B cell (primary cell): ENCODE data around the gene ELL.

Experiments
- EZH2 ChIP-seq: IDR thresholded peaks from 2 replicates; pipeline ENCODE4 v1.6.1; 2012; ENCODE audit warnings: borderline replicate concordance, low read depth, mild to moderate bottlenecking, moderate library complexity, low read length; ENCODE audit not compliant: insufficient read depth, poor library complexity, severe bottlenecking
- TF ChIP-seq, protein P1 (sequence below): fragments of 200-600 bp; IDR thresholded peaks from one replicate; pipeline ENCODE4 v1.8.0; 2022; ENCODE audit warnings: antibody characterized with exemption, mild to moderate bottlenecking

DNA sequence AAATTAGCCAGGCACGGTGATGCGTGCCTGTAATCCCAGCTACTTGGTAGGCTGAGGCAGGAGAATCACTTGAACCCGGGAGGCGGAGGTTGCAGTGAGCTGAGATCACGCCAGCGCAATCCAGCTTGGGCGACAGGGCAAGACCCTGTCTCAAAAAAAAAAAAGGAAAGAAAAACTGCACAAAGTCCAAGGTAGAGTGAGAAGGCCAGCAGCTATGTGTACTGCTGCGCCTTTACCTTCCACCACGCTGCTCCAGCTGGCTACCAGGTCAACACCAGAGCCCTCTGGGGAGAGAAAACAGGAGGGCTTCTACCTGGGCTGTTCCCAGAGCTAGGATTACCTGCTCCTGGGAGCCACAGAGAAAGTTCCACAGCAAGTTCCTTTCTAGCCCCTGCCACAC, 3.2 kb downstream of the ELL start:
- TF ChIP-seq, protein P1, sequence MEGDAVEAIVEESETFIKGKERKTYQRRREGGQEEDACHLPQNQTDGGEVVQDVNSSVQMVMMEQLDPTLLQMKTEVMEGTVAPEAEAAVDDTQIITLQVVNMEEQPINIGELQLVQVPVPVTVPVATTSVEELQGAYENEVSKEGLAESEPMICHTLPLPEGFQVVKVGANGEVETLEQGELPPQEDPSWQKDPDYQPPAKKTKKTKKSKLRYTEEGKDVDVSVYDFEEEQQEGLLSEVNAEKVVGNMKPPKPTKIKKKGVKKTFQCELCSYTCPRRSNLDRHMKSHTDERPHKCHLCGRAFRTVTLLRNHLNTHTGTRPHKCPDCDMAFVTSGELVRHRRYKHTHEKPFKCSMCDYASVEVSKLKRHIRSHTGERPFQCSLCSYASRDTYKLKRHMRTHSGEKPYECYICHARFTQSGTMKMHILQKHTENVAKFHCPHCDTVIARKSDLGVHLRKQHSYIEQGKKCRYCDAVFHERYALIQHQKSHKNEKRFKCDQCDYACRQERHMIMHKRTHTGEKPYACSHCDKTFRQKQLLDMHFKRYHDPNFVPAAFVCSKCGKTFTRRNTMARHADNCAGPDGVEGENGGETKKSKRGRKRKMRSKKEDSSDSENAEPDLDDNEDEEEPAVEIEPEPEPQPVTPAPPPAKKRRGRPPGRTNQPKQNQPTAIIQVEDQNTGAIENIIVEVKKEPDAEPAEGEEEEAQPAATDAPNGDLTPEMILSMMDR: no peak
- no peak for TF ChIP-seq EZH2
